DOHH2 (cell line): ENCODE data around the gene CYLD.

ENCODE experiments used
- H3F3A ChIP-seq: fragments of 200-600 bp; sonication (generic), shearing (Covaris generic); 2 replicates; pipeline ENCODE4 v1.6.0; 2016; ENCODE audit warnings: antibody characterized with exemption, mild to moderate bottlenecking; ENCODE audit not compliant: control insufficient read depth, insufficient read depth
- H3K27ac ChIP-seq: fragments of 200-600 bp; sonication (generic); 2 replicates; pipeline ENCODE4 v1.5.1; 2014; ENCODE audit warnings: low read depth, mild to moderate bottlenecking, low read length, moderate library complexity
- H3K27me3 ChIP-seq: fragments of 200-600 bp; sonication (generic); 2 replicates; pipeline ENCODE4 v1.6.1; 2014; ENCODE audit warnings: mild to moderate bottlenecking, low read length, mixed read lengths; ENCODE audit not compliant: control insufficient read depth
- H3K36me3 ChIP-seq: fragments of 200-600 bp; sonication (generic); 2 replicates; pipeline ENCODE4 v1.6.1; 2014; ENCODE audit warnings: mild to moderate bottlenecking, low read length, moderate library complexity, mixed read lengths; ENCODE audit not compliant: control insufficient read depth
- H3K4me1 ChIP-seq: fragments of 200-600 bp; sonication (generic); 2 replicates; pipeline ENCODE4 v1.6.1; 2014; ENCODE audit warnings: mild to moderate bottlenecking, low read length, mixed read lengths; ENCODE audit not compliant: control insufficient read depth
- H3K4me2 ChIP-seq: fragments of 200-600 bp; sonication (generic); 2 replicates; pipeline ENCODE4 v1.6.0; 2014; ENCODE audit warnings: mild to moderate bottlenecking, low read length, moderate library complexity
- H3K4me3 ChIP-seq: fragments of 200-600 bp; sonication (generic); 2 replicates; pipeline ENCODE4 v1.5.1; 2014; ENCODE audit warnings: mild to moderate bottlenecking, low read length, mixed read lengths
- H3K79me2 ChIP-seq: fragments of 200-600 bp; sonication (generic); 2 replicates; pipeline ENCODE4 v1.6.1; 2014; ENCODE audit warnings: mild to moderate bottlenecking, low read length, mixed read lengths; ENCODE audit not compliant: control insufficient read depth
- H3K9me2 ChIP-seq: fragments of 200-600 bp; sonication (generic); replicated peaks from 2 replicates; pipeline ENCODE4 v1.6.1; 2014; ENCODE audit warnings: mild to moderate bottlenecking, low read length, mixed read lengths; ENCODE audit not compliant: control insufficient read depth
- H3K9me3 ChIP-seq: fragments of 200-600 bp; sonication (generic); 2 replicates; pipeline ENCODE4 v1.6.1; 2014; ENCODE audit warnings: antibody characterized with exemption, low read length, mixed read lengths; ENCODE audit not compliant: control insufficient read depth, insufficient read depth
- H4K20me1 ChIP-seq: fragments of 200-600 bp; sonication (generic); 2 replicates; pipeline ENCODE4 v1.6.0; 2014; ENCODE audit warnings: low read depth, mild to moderate bottlenecking, antibody characterized with exemption, low read length, moderate library complexity; ENCODE audit not compliant: control insufficient read depth, insufficient read depth
- EZH2phosphoT487 ChIP-seq: fragments of 200-600 bp; sonication (generic); IDR thresholded peaks from 2 replicates; pipeline ENCODE4 v1.6.1; 2017; ENCODE audit warnings: borderline replicate concordance, mild to moderate bottlenecking, antibody characterized with exemption, low read length, moderate library complexity, mixed read lengths
- TF ChIP-seq, protein P1 (sequence below): fragments of 200-600 bp; sonication (generic); IDR thresholded peaks from one replicate; pipeline ENCODE4 v1.5.1; 2014; ENCODE audit warnings: antibody characterized with exemption, mild to moderate bottlenecking, low read depth, low read length; ENCODE audit not compliant: poor library complexity, severe bottlenecking

The CYLD gene

DNA sequence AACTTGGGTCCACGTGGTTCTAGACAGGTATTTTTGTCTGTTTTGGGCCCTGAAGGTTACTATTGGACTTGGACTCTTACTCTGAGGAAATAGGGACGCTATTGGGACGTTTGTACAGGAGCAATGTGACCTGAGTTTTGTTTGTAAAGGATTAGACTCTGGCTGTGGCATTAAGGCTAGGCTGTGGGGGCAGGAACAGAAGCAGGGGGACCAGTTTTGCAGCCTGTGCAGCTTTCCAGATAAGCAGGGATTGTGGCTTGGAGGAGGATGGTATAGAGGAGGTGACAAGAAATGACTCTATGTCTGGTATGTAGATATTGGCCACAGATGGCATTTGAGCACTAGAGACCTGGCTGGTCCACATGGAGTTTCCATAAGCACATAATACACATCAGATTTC, 35.6 kb upstream of the CYLD start:
- TF ChIP-seq, protein P1, sequence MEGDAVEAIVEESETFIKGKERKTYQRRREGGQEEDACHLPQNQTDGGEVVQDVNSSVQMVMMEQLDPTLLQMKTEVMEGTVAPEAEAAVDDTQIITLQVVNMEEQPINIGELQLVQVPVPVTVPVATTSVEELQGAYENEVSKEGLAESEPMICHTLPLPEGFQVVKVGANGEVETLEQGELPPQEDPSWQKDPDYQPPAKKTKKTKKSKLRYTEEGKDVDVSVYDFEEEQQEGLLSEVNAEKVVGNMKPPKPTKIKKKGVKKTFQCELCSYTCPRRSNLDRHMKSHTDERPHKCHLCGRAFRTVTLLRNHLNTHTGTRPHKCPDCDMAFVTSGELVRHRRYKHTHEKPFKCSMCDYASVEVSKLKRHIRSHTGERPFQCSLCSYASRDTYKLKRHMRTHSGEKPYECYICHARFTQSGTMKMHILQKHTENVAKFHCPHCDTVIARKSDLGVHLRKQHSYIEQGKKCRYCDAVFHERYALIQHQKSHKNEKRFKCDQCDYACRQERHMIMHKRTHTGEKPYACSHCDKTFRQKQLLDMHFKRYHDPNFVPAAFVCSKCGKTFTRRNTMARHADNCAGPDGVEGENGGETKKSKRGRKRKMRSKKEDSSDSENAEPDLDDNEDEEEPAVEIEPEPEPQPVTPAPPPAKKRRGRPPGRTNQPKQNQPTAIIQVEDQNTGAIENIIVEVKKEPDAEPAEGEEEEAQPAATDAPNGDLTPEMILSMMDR = no peak
- TF ChIP-seq EZH2phosphoT487 = no peak
- H3K27me3 ChIP-seq = no peaks in the 10 kb centered on the region
- no peaks in the 10 kb centered on the region for H3K4me1 ChIP-seq
- H3K9me2 ChIP-seq = no peaks in the 10 kb centered on the region
- H3F3A ChIP-seq = no peaks in the 10 kb centered on the region
- H3K4me2 ChIP-seq = no peak overlapping the region
- no peak overlapping the region for H3K27ac ChIP-seq
- H3K36me3 ChIP-seq = no peaks in the 10 kb centered on the region
- peaks cover 16% of the 10 kb centered on the region; the same call in 1 of the 2 replicates for H3K9me3 ChIP-seq
- no peak overlapping the region for H3K4me3 ChIP-seq
- H3K79me2 ChIP-seq = no peaks in the 10 kb centered on the region
- no peaks in the 10 kb centered on the region for H4K20me1 ChIP-seq

DNA sequence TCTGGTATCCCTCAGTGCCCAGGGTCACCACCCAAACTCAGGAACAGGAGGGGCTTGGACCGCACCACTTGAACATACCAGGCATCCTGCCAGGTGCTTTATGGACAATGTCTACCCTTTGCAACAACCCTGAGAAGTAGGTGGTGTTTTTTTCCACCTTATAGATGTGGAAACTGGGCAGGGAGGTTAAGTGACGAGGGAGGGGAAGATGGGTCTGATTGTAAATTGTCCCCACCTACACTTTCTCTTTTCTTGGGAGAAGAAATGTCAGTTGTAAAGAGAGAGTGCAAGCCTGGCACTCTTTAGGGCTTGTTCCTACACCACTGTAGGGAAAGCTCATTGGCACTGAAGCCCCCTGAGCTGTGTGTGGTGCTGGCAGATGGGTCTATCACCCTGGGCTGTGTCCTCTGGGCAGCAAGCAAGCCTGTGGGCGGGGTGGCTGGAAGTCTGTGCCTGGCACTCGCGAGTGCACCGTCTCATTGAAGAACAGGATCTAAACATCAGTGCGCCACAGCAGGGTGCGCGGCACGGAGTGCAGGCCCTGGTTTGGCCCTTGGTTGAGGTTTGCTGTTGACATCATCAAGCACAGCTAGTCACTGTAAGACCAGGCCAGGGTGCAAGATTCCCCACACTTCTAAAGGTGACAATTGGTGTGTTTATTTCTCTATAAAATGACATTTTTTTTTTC, 33.4 kb upstream of the CYLD start:
- no peaks in the 10 kb centered on the region for H3F3A ChIP-seq
- no peaks in the 10 kb centered on the region for H3K79me2 ChIP-seq
- no peak overlapping the region for H3K4me2 ChIP-seq
- H3K27ac ChIP-seq = no peak overlapping the region
- no peaks in the 10 kb centered on the region for H3K27me3 ChIP-seq
- H3K4me3 ChIP-seq = no peak overlapping the region
- TF ChIP-seq EZH2phosphoT487 = no peak
- TF ChIP-seq, protein P1 = no peak
- H4K20me1 ChIP-seq = no peaks in the 10 kb centered on the region
- no peaks in the 10 kb centered on the region for H3K9me2 ChIP-seq
- peaks cover 16% of the 10 kb centered on the region; the same call in 1 of the 2 replicates for H3K9me3 ChIP-seq
- no peaks in the 10 kb centered on the region for H3K36me3 ChIP-seq
- H3K4me1 ChIP-seq = no peaks in the 10 kb centered on the region

DNA sequence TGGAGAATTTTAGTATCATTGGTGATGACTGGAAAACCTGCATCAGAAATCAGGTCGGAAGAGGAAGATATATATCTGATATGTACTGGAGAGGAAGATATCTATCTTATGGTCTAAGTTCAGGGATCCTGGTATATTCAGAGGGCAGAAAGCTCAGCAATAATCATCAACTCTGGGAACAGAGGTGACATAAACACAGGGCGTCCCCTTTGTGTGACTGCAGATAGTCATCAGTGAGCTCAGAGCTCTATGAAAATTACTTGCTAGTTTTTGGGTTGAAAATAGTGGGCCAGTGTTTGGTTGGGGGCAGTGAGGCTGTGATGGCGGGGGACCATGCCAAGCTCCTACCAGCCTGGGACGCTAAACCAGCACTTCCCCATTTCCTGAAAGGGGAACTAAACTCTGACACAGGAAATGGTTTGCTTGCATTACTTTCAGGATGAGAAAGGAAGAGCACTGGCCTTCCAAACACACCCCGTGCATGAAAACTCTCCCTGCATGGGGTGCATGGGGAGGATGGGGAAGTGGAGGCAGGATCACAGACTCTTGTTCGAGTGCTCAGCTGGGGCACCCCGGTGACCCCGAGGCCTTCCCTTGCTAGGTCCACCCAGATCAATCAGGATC, 32.7 kb upstream of the CYLD start:
- no peaks in the 10 kb centered on the region for H4K20me1 ChIP-seq
- no peak overlapping the region for H3K4me3 ChIP-seq
- H3K4me2 ChIP-seq = no peak overlapping the region
- peaks cover 10% of the 10 kb centered on the region; the same call in 1 of the 2 replicates for H3K9me3 ChIP-seq
- H3K27ac ChIP-seq = no peak overlapping the region
- H3K27me3 ChIP-seq = no peaks in the 10 kb centered on the region
- no peaks in the 10 kb centered on the region for H3F3A ChIP-seq
- TF ChIP-seq EZH2phosphoT487 = no peak
- TF ChIP-seq, protein P1 = no peak
- no peaks in the 10 kb centered on the region for H3K36me3 ChIP-seq
- H3K9me2 ChIP-seq = no peaks in the 10 kb centered on the region
- H3K79me2 ChIP-seq = no peaks in the 10 kb centered on the region
- H3K4me1 ChIP-seq = no peaks in the 10 kb centered on the region
